Loucy (cell line): ENCODE results near the gene SCN10A.
A peak's percentile ranks its signal among the peaks of the same experiment; 100 is the strongest.

Experiments
- H2AFZ ChIP-seq: fragments of 200-600 bp; sonication (generic); 2 replicates; pipeline ENCODE4 v1.6.0; 2016; ENCODE audit warnings: antibody characterized with exemption, mild to moderate bottlenecking, low read length, moderate library complexity
- H3F3A ChIP-seq: fragments of 200-600 bp; 2 replicates; pipeline ENCODE4 v1.6.0; 2016; ENCODE audit warnings: antibody characterized with exemption, low read depth, mild to moderate bottlenecking
- H3K27me3 ChIP-seq: fragments of 200-600 bp; sonication (generic); 2 replicates; pipeline ENCODE4 v1.6.1; 2014; ENCODE audit warnings: low read length, mild to moderate bottlenecking; ENCODE audit not compliant: insufficient read depth, poor library complexity, severe bottlenecking
- H3K36me3 ChIP-seq: fragments of 200-600 bp; sonication (generic); 2 replicates; pipeline ENCODE4 v1.6.1; 2016; ENCODE audit warnings: low read length; ENCODE audit not compliant: insufficient read depth
- H3K4me1 ChIP-seq: fragments of 200-600 bp; sonication (generic); 2 replicates; pipeline ENCODE4 v1.5.1; 2014; ENCODE audit warnings: low read length, mild to moderate bottlenecking; ENCODE audit not compliant: insufficient read depth, poor library complexity, severe bottlenecking
- H3K4me2 ChIP-seq: fragments of 200-600 bp; sonication (generic); 2 replicates; pipeline ENCODE4 v1.6.0; 2014; ENCODE audit warnings: antibody characterized with exemption, low read length, low read depth, mild to moderate bottlenecking; ENCODE audit not compliant: poor library complexity, severe bottlenecking
- H3K4me3 ChIP-seq: fragments of 200-600 bp; sonication (generic); 2 replicates; pipeline ENCODE4 v1.5.1; 2014; ENCODE audit warnings: low read length, mild to moderate bottlenecking, mixed read lengths; ENCODE audit not compliant: poor library complexity, severe bottlenecking
- H3K79me2 ChIP-seq: fragments of 200-600 bp; sonication (generic); 2 replicates; pipeline ENCODE4 v1.6.1; 2014; ENCODE audit warnings: low read length; ENCODE audit not compliant: insufficient read depth
- H3K9ac ChIP-seq: fragments of 200-600 bp; sonication (generic); 2 replicates; pipeline ENCODE4 v1.6.0; 2014; ENCODE audit warnings: mild to moderate bottlenecking, low read depth, low read length, moderate library complexity; ENCODE audit not compliant: poor library complexity, severe bottlenecking
- H3K9me2 ChIP-seq: fragments of 200-600 bp; sonication (generic); replicated peaks from 2 replicates; pipeline ENCODE4 v1.6.1; 2016; ENCODE audit warnings: low read depth, low read length, mixed read lengths
- H3K9me3 ChIP-seq: fragments of 200-600 bp; sonication (generic); 2 replicates; pipeline ENCODE4 v1.6.1; 2014; ENCODE audit warnings: mild to moderate bottlenecking, antibody characterized with exemption, low read length, low read depth; ENCODE audit not compliant: insufficient read depth
- H4K20me1 ChIP-seq: fragments of 200-600 bp; sonication (generic); 2 replicates; pipeline ENCODE4 v1.6.0; 2014; ENCODE audit warnings: antibody characterized with exemption, low read length, mild to moderate bottlenecking; ENCODE audit not compliant: insufficient read depth, poor library complexity, severe bottlenecking
- CTCF ChIP-seq: fragments of 200-600 bp; sonication (generic); conservative IDR thresholded peaks from 2 replicates; pipeline ENCODE4 v1.5.1; 2014; ENCODE audit warnings: mild to moderate bottlenecking, antibody characterized with exemption, low read length
- EZH2phosphoT487 ChIP-seq: fragments of 200-600 bp; IDR thresholded peaks from 2 replicates; pipeline ENCODE4 v1.6.1; 2018; ENCODE audit warnings: antibody characterized with exemption, mild to moderate bottlenecking, moderate library complexity, borderline replicate concordance

Gene SCN10A

GRCh38 chr3:38711321-38711720, 104.7 kb downstream of the SCN10A start:
- Histone ChIP-seq H3K9me2 (no peaks in the 10 kb centered on the region), H3K9me3 (no peaks in the 10 kb centered on the region), H2AFZ (no peak overlapping the region), H3K27me3 (peaks cover 7% of the 10 kb centered on the region), H3K4me1 (no peaks in the 10 kb centered on the region), H3K9ac (no peak overlapping the region), H3K36me3 (no peaks in the 10 kb centered on the region), H3K79me2 (no peaks in the 10 kb centered on the region), H4K20me1 (no peaks in the 10 kb centered on the region), H3K4me2 (no peak overlapping the region), H3K4me3 (no peak overlapping the region), H3F3A (no peaks in the 10 kb centered on the region)
- no peak for TF ChIP-seq CTCF
- TF ChIP-seq EZH2phosphoT487: no peak

GRCh38 chr3:38707730-38708129, 108.3 kb downstream of the SCN10A start:
- peak; percentile 70 for TF ChIP-seq CTCF
- TF ChIP-seq EZH2phosphoT487: no peak
- Histone ChIP-seq H3K4me2 (no peak overlapping the region), H4K20me1 (no peaks in the 10 kb centered on the region), H3K36me3 (no peaks in the 10 kb centered on the region), H3K9ac (no peak overlapping the region), H3K4me1 (no peaks in the 10 kb centered on the region), H3K9me3 (no peaks in the 10 kb centered on the region), H2AFZ (no peak overlapping the region), H3K4me3 (no peak overlapping the region), H3K9me2 (no peaks in the 10 kb centered on the region), H3K79me2 (no peaks in the 10 kb centered on the region), H3K27me3 (peaks cover 7% of the 10 kb centered on the region), H3F3A (no peaks in the 10 kb centered on the region)

GRCh38 chr3:38706961-38707360, 109.1 kb downstream of the SCN10A start:
- H3K4me3 ChIP-seq: no peak overlapping the region
- no peak overlapping the region for H3K4me2 ChIP-seq
- no peaks in the 10 kb centered on the region for H3K79me2 ChIP-seq
- no peaks in the 10 kb centered on the region for H3F3A ChIP-seq
- H3K36me3 ChIP-seq: no peaks in the 10 kb centered on the region
- H3K9me3 ChIP-seq: no peaks in the 10 kb centered on the region
- H3K9me2 ChIP-seq: no peaks in the 10 kb centered on the region
- H3K9ac ChIP-seq: no peak overlapping the region
- no peaks in the 10 kb centered on the region for H3K4me1 ChIP-seq
- H4K20me1 ChIP-seq: no peaks in the 10 kb centered on the region
- H2AFZ ChIP-seq: no peak overlapping the region
- TF ChIP-seq CTCF: no peak
- no peak for TF ChIP-seq EZH2phosphoT487
- peaks cover 7% of the 10 kb centered on the region for H3K27me3 ChIP-seq
